Glutamatergic neuron (in vitro differentiated cells): ENCODE data around the gene ACBD6. TPM values are rescaled to one million over a fixed set of nuclear protein-coding genes. Genes with fewer than 3 reads are reported as not detected.

Experiments
- DNase-seq: peaks from one replicate; pipeline ENCODE4 v3.0.0; 2022
- H3K27ac Mint-ChIP-seq: one replicate; pipeline ENCODE4 v1.8.0; 2020; ENCODE audit warnings: mild to moderate bottlenecking, mixed read lengths, inconsistent platforms; ENCODE audit not compliant: unreplicated experiment
- H3K27me3 Mint-ChIP-seq: one replicate; pipeline ENCODE4 v1.8.0; 2020; ENCODE audit warnings: mild to moderate bottlenecking, moderate library complexity, mixed read lengths, inconsistent platforms; ENCODE audit not compliant: unreplicated experiment
- H3K36me3 Mint-ChIP-seq: one replicate; pipeline ENCODE4 v1.8.0; 2020; ENCODE audit warnings: mild to moderate bottlenecking, mixed read lengths, inconsistent platforms; ENCODE audit not compliant: unreplicated experiment
- H3K4me1 Mint-ChIP-seq: one replicate; pipeline ENCODE4 v1.8.0; 2020; ENCODE audit warnings: mild to moderate bottlenecking, low read depth, mixed read lengths, inconsistent platforms; ENCODE audit not compliant: unreplicated experiment
- H3K4me3 Mint-ChIP-seq: one replicate; pipeline ENCODE4 v1.8.0; 2020; ENCODE audit warnings: mild to moderate bottlenecking, mixed read lengths, inconsistent platforms; ENCODE audit not compliant: unreplicated experiment
- H3K9me3 Mint-ChIP-seq: one replicate; pipeline ENCODE4 v1.8.0; 2020; ENCODE audit warnings: mild to moderate bottlenecking, moderate library complexity, mixed read lengths, inconsistent platforms; ENCODE audit not compliant: unreplicated experiment
- total RNA-seq: library from RNA; stranded (reverse); fragmentation: NEBNext Ultra II Directional; extraction: Animal tissue kit (Norgen Biotek cat#: 25700); gene quantifications from one replicate; pipeline ENCODE4 v1.2.1, GENCODE V29; 2021; ENCODE audit not compliant: unreplicated experiment
- TF ChIP-seq, protein P1 (sequence below): fragments of 200-600 bp; sonication (generic); IDR thresholded peaks from one replicate; pipeline ENCODE4 v1.5.0; 2021; ENCODE audit not compliant: partially characterized antibody, unreplicated experiment

Gene ACBD6
- total RNA-seq, 1 donor from 2014 or later, result 52.9 TPM

GRCh38 chr1:180494370-180494769 is 8.0 kb downstream of the ACBD6 start:
- Mint-ChIP-seq H3K27ac (no peak overlapping the region), H3K4me3 (no peak overlapping the region), H3K36me3 (no peaks in the 10 kb centered on the region), H3K4me1 (no peaks in the 10 kb centered on the region), H3K9me3 (no peaks in the 10 kb centered on the region), H3K27me3 (no peaks in the 10 kb centered on the region)
- TF ChIP-seq, protein P1, sequence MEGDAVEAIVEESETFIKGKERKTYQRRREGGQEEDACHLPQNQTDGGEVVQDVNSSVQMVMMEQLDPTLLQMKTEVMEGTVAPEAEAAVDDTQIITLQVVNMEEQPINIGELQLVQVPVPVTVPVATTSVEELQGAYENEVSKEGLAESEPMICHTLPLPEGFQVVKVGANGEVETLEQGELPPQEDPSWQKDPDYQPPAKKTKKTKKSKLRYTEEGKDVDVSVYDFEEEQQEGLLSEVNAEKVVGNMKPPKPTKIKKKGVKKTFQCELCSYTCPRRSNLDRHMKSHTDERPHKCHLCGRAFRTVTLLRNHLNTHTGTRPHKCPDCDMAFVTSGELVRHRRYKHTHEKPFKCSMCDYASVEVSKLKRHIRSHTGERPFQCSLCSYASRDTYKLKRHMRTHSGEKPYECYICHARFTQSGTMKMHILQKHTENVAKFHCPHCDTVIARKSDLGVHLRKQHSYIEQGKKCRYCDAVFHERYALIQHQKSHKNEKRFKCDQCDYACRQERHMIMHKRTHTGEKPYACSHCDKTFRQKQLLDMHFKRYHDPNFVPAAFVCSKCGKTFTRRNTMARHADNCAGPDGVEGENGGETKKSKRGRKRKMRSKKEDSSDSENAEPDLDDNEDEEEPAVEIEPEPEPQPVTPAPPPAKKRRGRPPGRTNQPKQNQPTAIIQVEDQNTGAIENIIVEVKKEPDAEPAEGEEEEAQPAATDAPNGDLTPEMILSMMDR, result no peak
- DNase-seq, result no peak

- Mint-ChIP-seq H3K36me3 (no peaks in the 10 kb centered on the region), H3K4me3 (no peak overlapping the region), H3K4me1 (peaks cover 14% of the 10 kb centered on the region), H3K27ac (no peak overlapping the region), H3K27me3 (peaks cover 3% of the 10 kb centered on the region), H3K9me3 (peaks cover 3% of the 10 kb centered on the region)
- TF ChIP-seq, protein P1, result no peak
- no peak for DNase-seq
These were observed 12.4 kb downstream of the ACBD6 start for GRCh38 chr1:180489976-180490375.

GRCh38 chr1:180489313-180489712 is 13.1 kb downstream of the ACBD6 start:
- Mint-ChIP-seq H3K4me1 (peaks cover 14% of the 10 kb centered on the region), H3K4me3 (no peak overlapping the region), H3K27ac (no peak overlapping the region), H3K27me3 (peaks cover 3% of the 10 kb centered on the region), H3K9me3 (peaks cover 3% of the 10 kb centered on the region), H3K36me3 (no peaks in the 10 kb centered on the region)
- DNase-seq, result no peak
- TF ChIP-seq, protein P1, result no peak

GRCh38 chr1:180488661-180489060 is 13.7 kb downstream of the ACBD6 start:
- H3K4me3 Mint-ChIP-seq, result no peak overlapping the region
- H3K9me3 Mint-ChIP-seq, result peaks cover 3% of the 10 kb centered on the region
- H3K36me3 Mint-ChIP-seq, result no peaks in the 10 kb centered on the region
- H3K27me3 Mint-ChIP-seq, result peaks cover 3% of the 10 kb centered on the region
- peaks cover 14% of the 10 kb centered on the region for H3K4me1 Mint-ChIP-seq
- TF ChIP-seq, protein P1, result no peak
- no peak overlapping the region for H3K27ac Mint-ChIP-seq
- no peak for DNase-seq

DNA sequence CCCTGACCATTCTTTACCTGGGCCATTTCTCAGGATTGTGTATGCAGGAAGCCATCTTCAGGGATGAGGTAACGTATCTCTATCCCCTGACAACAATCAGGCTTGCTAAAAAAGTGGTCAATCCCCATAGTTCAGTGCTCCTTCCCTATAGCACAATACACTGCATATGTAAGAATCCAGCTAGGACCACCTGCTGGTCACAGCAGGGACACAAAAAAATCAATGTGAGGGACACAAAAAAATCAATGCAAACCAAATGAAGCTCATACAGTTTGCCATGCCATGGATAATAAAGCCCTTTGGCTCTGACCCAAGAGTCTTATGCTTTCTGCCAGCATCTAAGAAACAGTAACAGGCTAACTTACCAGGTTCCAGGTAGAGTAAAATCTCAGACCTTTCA is 16.3 kb downstream of the ACBD6 start:
- no peaks in the 10 kb centered on the region for H3K36me3 Mint-ChIP-seq
- H3K4me3 Mint-ChIP-seq, result no peak overlapping the region
- H3K9me3 Mint-ChIP-seq, result peaks cover 3% of the 10 kb centered on the region
- peak overlapping the region; percentile 79 for H3K27ac Mint-ChIP-seq
- H3K4me1 Mint-ChIP-seq, result peaks cover 14% of the 10 kb centered on the region
- TF ChIP-seq, protein P1, result no peak
- DNase-seq, result peak; percentile 37
- H3K27me3 Mint-ChIP-seq, result peaks cover 3% of the 10 kb centered on the region
